ENCODE data around the gene IFT80. TPM values are rescaled to one million over a fixed set of nuclear protein-coding genes. Genes with fewer than 3 reads are reported as not detected.

Gene IFT80
- total RNA-seq, 1 donor from 2014 or later = 43.3 TPM

GRCh38 chr3:160427832-160428424, 28.9 kb upstream of the IFT80 start:
- Mint-ChIP-seq H3K36me3 (ENCODE audit: unreplicated experiment) (peaks cover 51% of the 10 kb centered on the region), H3K4me3 (ENCODE audit: unreplicated experiment) (no peak overlapping the region), H3K9me3 (ENCODE audit: unreplicated experiment) (no peaks in the 10 kb centered on the region), H3K4me1 (ENCODE audit: unreplicated experiment) (peaks cover 2% of the 10 kb centered on the region), H3K27ac (ENCODE audit: unreplicated experiment) (no peak overlapping the region), H3K27me3 (ENCODE audit: unreplicated experiment) (no peaks in the 10 kb centered on the region)
- no peak for TF ChIP-seq CTCF (IDR thresholded peaks at IDR 0.05)
- DNase-seq (ENCODE audit: extremely low spot score, unreplicated experiment) = no peak

- DNase-seq (ENCODE audit: extremely low spot score, unreplicated experiment) = no peak
- peaks cover 16% of the 10 kb centered on the region for H3K4me1 Mint-ChIP-seq (ENCODE audit: unreplicated experiment)
- peaks cover 31% of the 10 kb centered on the region for H3K36me3 Mint-ChIP-seq (ENCODE audit: unreplicated experiment)
- no peaks in the 10 kb centered on the region for H3K9me3 Mint-ChIP-seq (ENCODE audit: unreplicated experiment)
- H3K27me3 Mint-ChIP-seq (ENCODE audit: unreplicated experiment) = no peaks in the 10 kb centered on the region
- H3K4me3 Mint-ChIP-seq (ENCODE audit: unreplicated experiment) = no peak overlapping the region
- no peak for TF ChIP-seq CTCF (IDR thresholded peaks at IDR 0.05)
- peak overlapping the region; percentile 35 for H3K27ac Mint-ChIP-seq (ENCODE audit: unreplicated experiment)
These were observed 18.3 kb upstream of the IFT80 start for GRCh38 chr3:160417311-160417710.

GRCh38 chr3:160413613-160414248, 14.7 kb upstream of the IFT80 start:
- Mint-ChIP-seq H3K27ac (ENCODE audit: unreplicated experiment) (no peak overlapping the region), H3K9me3 (ENCODE audit: unreplicated experiment) (no peaks in the 10 kb centered on the region), H3K36me3 (ENCODE audit: unreplicated experiment) (peaks cover 23% of the 10 kb centered on the region), H3K4me1 (ENCODE audit: unreplicated experiment) (peaks cover 29% of the 10 kb centered on the region), H3K27me3 (ENCODE audit: unreplicated experiment) (no peaks in the 10 kb centered on the region), H3K4me3 (ENCODE audit: unreplicated experiment) (no peak overlapping the region)
- TF ChIP-seq CTCF (IDR thresholded peaks at IDR 0.05) = peak; percentile 91
- DNase-seq (ENCODE audit: extremely low spot score, unreplicated experiment) = peak; percentile 89

- peaks cover 20% of the 10 kb centered on the region for H3K36me3 Mint-ChIP-seq (ENCODE audit: unreplicated experiment)
- no peak for DNase-seq (ENCODE audit: extremely low spot score, unreplicated experiment)
- no peaks in the 10 kb centered on the region for H3K27me3 Mint-ChIP-seq (ENCODE audit: unreplicated experiment)
- no peaks in the 10 kb centered on the region for H3K9me3 Mint-ChIP-seq (ENCODE audit: unreplicated experiment)
- H3K4me1 Mint-ChIP-seq (ENCODE audit: unreplicated experiment) = peaks cover 38% of the 10 kb centered on the region
- peak overlapping the region; percentile 81 for H3K27ac Mint-ChIP-seq (ENCODE audit: unreplicated experiment)
- no peak for TF ChIP-seq CTCF (IDR thresholded peaks at IDR 0.05)
- H3K4me3 Mint-ChIP-seq (ENCODE audit: unreplicated experiment) = no peak overlapping the region
These were observed 13.5 kb upstream of the IFT80 start for GRCh38 chr3:160412477-160412876.

- Mint-ChIP-seq H3K36me3 (ENCODE audit: unreplicated experiment) (peaks cover 15% of the 10 kb centered on the region), H3K4me3 (ENCODE audit: unreplicated experiment) (no peak overlapping the region), H3K4me1 (ENCODE audit: unreplicated experiment) (peaks cover 54% of the 10 kb centered on the region), H3K9me3 (ENCODE audit: unreplicated experiment) (no peaks in the 10 kb centered on the region), H3K27ac (ENCODE audit: unreplicated experiment) (peak overlapping the region; percentile 58), H3K27me3 (ENCODE audit: unreplicated experiment) (no peaks in the 10 kb centered on the region)
- DNase-seq (ENCODE audit: extremely low spot score, unreplicated experiment) = no peak
- TF ChIP-seq CTCF (IDR thresholded peaks at IDR 0.05) = no peak
These were observed 11.0 kb upstream of the IFT80 start for GRCh38 chr3:160409812-160410610.

Measured in osteocyte (in vitro differentiated cells).